GM03348 (cell line): ENCODE measurements around the gene FBXO38.
"Not testable (repeated sequence)": the region's sequence is repeated elsewhere in the genome, so short reads cannot be mapped to it uniquely, and the experiment has no call there.

Source experiments
- DNase-seq: peaks from one replicate; pipeline ENCODE4 v3.0.0; 2012; ENCODE audit warnings: low spot score

Gene FBXO38

GRCh38 chr5:148427370-148428042 is 43.7 kb downstream of the FBXO38 start:
- no peak for DNase-seq

- no peak for DNase-seq
Observed at GRCh38 chr5:148428848-148429247, 45.1 kb downstream of the FBXO38 start.

- no peak for DNase-seq
Observed at GRCh38 chr5:148433826-148434225, 50.1 kb downstream of the FBXO38 start.

- DNase-seq, result no peak
Observed at GRCh38 chr5:148436029-148436428, 52.3 kb downstream of the FBXO38 start.

- DNase-seq, result no peak
Observed at GRCh38 chr5:148437249-148437648, 53.5 kb downstream of the FBXO38 start.

- no peak for DNase-seq
Observed at GRCh38 chr5:148438933-148439332, 55.2 kb downstream of the FBXO38 start.

- DNase-seq, result no peak
Observed at GRCh38 chr5:148443241-148443640, 59.5 kb downstream of the FBXO38 start.

- peak; percentile 69 for DNase-seq
Observed at GRCh38 chr5:148443998-148444397, 60.2 kb downstream of the FBXO38 start.

- DNase-seq, result no peak
Observed at GRCh38 chr5:148445578-148445977, 61.8 kb downstream of the FBXO38 start.

- DNase-seq, result no peak
Observed at GRCh38 chr5:148446611-148447010, 62.9 kb downstream of the FBXO38 start.

- DNase-seq, result no peak
Observed at GRCh38 chr5:148452499-148453193, 68.9 kb downstream of the FBXO38 start.

GRCh38 chr5:148454576-148454975 is 70.8 kb downstream of the FBXO38 start:
- no peak for DNase-seq

GRCh38 chr5:148455185-148455584 is 71.4 kb downstream of the FBXO38 start:
- DNase-seq, result peak; percentile 22

- DNase-seq, result no peak
Observed at GRCh38 chr5:148457183-148457620, 73.4 kb downstream of the FBXO38 start.

GRCh38 chr5:148458036-148458888 is 74.5 kb downstream of the FBXO38 start:
- DNase-seq, result no peak

GRCh38 chr5:148459669-148460068 is 75.9 kb downstream of the FBXO38 start:
- DNase-seq, result no peak

GRCh38 chr5:148465381-148466235 is 81.8 kb downstream of the FBXO38 start:
- no peak for DNase-seq

- DNase-seq, result no peak
Observed at GRCh38 chr5:148466236-148466580, 82.5 kb downstream of the FBXO38 start.

- DNase-seq, result no peak
Observed at GRCh38 chr5:148467958-148468357, 84.2 kb downstream of the FBXO38 start.

GRCh38 chr5:148468746-148469145 is 85.0 kb downstream of the FBXO38 start:
- not testable (repeated sequence) for DNase-seq

- DNase-seq, result no peak
Observed at GRCh38 chr5:148469501-148469935, 85.8 kb downstream of the FBXO38 start.

- DNase-seq, result no peak
Observed at GRCh38 chr5:148471379-148471778, 87.6 kb downstream of the FBXO38 start.
